MM.1S (cell line): ENCODE data around the gene LRRC74B.

Experiments
- EZH2 ChIP-seq: fragments of 300-600 bp; sonication (generic); optimal IDR thresholded peaks from 2 replicates; pipeline ENCODE3; 2017; ENCODE audit warnings: low read depth, mild to moderate bottlenecking, antibody characterized with exemption, low read length, mixed read lengths
- EZH2phosphoT487 ChIP-seq: fragments of 300-600 bp; sonication (generic); IDR thresholded peaks from 2 replicates; pipeline ENCODE4 v1.6.1; 2018; ENCODE audit warnings: antibody characterized with exemption, low read length
- TF ChIP-seq, protein P1 (sequence below): fragments of 300-600 bp; sonication (generic); IDR thresholded peaks from 2 replicates; pipeline ENCODE4 v1.5.1; 2016; ENCODE audit warnings: antibody characterized with exemption, low read length, mixed read lengths

DNA sequence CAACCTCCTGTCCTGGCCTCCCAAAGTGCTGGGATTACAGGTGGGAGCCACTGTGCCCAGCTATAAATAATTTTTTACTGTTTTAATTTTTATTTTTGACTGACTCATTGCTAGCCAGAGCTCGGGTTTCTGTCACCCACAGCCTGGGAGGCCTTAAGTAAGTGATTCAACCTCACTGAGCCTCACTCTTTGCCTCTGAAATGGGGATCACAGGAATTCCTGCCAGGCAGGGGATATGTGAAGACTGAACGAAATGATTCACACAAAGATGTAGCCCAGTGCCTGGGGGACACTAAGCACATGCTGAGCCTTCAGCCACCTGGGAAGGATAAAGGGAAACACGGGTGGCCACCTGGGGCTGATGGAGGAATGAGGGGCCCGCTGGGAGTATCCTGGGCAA lies 3.8 kb upstream of the LRRC74B start:
- TF ChIP-seq, protein P1, sequence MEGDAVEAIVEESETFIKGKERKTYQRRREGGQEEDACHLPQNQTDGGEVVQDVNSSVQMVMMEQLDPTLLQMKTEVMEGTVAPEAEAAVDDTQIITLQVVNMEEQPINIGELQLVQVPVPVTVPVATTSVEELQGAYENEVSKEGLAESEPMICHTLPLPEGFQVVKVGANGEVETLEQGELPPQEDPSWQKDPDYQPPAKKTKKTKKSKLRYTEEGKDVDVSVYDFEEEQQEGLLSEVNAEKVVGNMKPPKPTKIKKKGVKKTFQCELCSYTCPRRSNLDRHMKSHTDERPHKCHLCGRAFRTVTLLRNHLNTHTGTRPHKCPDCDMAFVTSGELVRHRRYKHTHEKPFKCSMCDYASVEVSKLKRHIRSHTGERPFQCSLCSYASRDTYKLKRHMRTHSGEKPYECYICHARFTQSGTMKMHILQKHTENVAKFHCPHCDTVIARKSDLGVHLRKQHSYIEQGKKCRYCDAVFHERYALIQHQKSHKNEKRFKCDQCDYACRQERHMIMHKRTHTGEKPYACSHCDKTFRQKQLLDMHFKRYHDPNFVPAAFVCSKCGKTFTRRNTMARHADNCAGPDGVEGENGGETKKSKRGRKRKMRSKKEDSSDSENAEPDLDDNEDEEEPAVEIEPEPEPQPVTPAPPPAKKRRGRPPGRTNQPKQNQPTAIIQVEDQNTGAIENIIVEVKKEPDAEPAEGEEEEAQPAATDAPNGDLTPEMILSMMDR, result no peak
- TF ChIP-seq EZH2 (no peak), EZH2phosphoT487 (no peak)
